Motor neuron (in vitro differentiated cells): Measurements from ENCODE around the gene NFS1. TPM values are rescaled to one million over a fixed set of nuclear protein-coding genes. Genes with fewer than 3 reads are reported as not detected.
A peak's percentile ranks its signal among the peaks of the same experiment; 100 is the strongest.

Experiments used
- ATAC-seq, 8 experiments: fragments of 200-7000 bp; cut with Tn5 transposase; replicated peaks in 6 of 8; 2 replicates each; pipeline ENCODE4 v1.8.0; 2021; ENCODE audit warnings: mild to moderate bottlenecking in 8 of 8, moderate library complexity in 8 of 8
- H3K27ac ChIP-seq, 2 donors: fragments of 250-450 bp; sonication (Bioruptor Pico); 2 replicates each; pipeline ENCODE4 v1.9.0; 2021; ENCODE audit warnings: antibody characterized with exemption in 2 of 2, mild to moderate bottlenecking in 2 of 2, moderate library complexity in 1 of 2
- H3K4me1 ChIP-seq, 2 donors: fragments of 250-450 bp; sonication (Bioruptor Pico); replicated peaks in 1 of 2; 2 replicates each; pipeline ENCODE4 v1.6.1; 2021; ENCODE audit warnings: antibody characterized with exemption in 2 of 2, mild to moderate bottlenecking in 2 of 2, moderate library complexity in 1 of 2
- H3K4me3 ChIP-seq, 5 donors: fragments of 250-450 bp; sonication (Bioruptor Pico); 2 replicates each; pipeline ENCODE4 v1.9.0; 2021; ENCODE audit warnings: antibody characterized with exemption in 5 of 5, mild to moderate bottlenecking in 5 of 5, moderate library complexity in 4 of 5
- WGBS, 10 experiments: fragments of 450-650 bp; shearing (Covaris generic); methylation state at CpG; one replicate each; pipeline ENCODE4 v1.0.0; 2022; 5-methylcytosine and 5-hydroxymethylcytosine counted together
- in situ Hi-C, 9 experiments: fragments of 400-800 bp; cut with MboI; loops; one replicate each; pipeline ENCODE4 v1.15.0; 2021; ENCODE audit warnings: low sequenced_read_pairs in 9 of 9, low pct_unique_long_range_greater_than_20kb in 2 of 9; ENCODE audit not compliant: unreplicated experiment in 9 of 9
- total RNA-seq, 8 experiments: library from RNA; unstranded; fragments of 300-600 nt; gene quantifications; 2 replicates each; pipeline versions ENCODE4 v1.2.3 to v1.2.4, GENCODE V29; 2022

Gene NFS1
- total RNA-seq, 8 experiments from 2014 or later = 11.1 to 37.2 (median 17.7) TPM

DNA sequence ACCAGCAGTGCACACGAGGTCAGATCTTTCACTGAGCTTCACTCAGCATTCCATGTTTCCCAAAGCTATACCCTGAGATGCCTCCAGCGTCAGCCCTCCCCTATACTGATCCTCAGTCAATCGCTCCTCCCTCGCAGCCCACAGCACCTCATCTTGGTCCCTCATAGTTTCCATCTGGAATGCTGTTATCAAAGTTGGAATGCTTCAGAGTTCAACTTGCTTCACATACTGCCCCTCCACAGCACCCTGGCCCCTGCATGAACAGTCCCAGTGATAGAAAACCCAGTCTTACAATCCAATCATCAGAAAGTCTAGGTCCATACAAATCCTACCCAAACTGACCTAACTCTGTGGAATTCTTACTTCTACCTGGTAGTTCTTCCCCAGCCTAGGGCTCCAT is 63.5 kb downstream of the NFS1 start:
- Histone ChIP-seq H3K4me1 (no peaks in the 10 kb centered on the region), H3K4me3 (no peak overlapping the region), H3K27ac (no peak overlapping the region)
- in situ Hi-C loops = no loop called here
- WGBS, 10 experiments = 64 to 100% (median 92%) methylated on average over 2 to 4 of the region's 4 CpGs; no CpG with 5 or more reads in 3 of the 10 experiments
- peak in 1 of 8 experiments; percentile 39 for ATAC-seq

DNA sequence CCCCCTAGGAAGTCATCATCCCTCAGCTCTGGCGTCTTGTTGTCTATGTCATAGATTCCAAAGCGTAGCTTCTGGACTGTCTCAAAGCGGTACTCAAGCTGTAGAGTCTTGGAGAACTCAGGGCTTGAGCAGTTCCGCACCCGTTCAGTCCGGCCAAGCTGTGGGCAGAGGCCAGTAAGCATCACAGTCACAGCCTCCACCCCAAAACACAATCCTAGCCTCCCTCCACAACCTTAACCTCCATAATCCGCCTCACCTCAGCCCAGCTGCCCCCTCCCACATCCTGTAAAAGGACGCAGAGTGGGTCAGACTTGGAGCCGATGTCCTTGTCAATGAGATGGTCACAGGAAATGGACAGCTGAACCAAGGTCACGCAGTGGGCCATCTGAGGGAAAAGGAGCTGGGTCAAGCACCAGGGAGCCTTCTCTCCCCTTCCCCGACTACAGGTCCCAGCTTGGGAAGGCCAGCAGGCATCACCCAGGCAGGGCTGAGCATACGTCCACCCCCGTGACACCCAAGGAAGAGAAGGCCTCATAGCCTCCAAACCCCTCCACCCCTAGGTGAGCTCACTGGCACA is 66.5 kb downstream of the NFS1 start:
- 87 to 100% (median 94%) methylated on average over 2 to 6 of the region's 13 CpGs; no CpG with 5 or more reads in 3 of the 10 experiments for WGBS, 10 experiments
- Histone ChIP-seq H3K27ac (no peak overlapping the region), H3K4me3 (no peak overlapping the region)

GRCh38 chr20:35630636-35631035 is 68.5 kb downstream of the NFS1 start:
- Histone ChIP-seq H3K4me1 (no peaks in the 10 kb centered on the region), H3K4me3 (no peak overlapping the region), H3K27ac (no peak overlapping the region)
- WGBS, 10 experiments = 86 to 100% (median 100%) methylated on average over 1 to 3 of the region's 4 CpGs; no CpG with 5 or more reads in 5 of the 10 experiments
- in situ Hi-C loops = no loop called here
- peak in 1 of 8 experiments; percentile 14 for ATAC-seq

More for the DNA sequence above, 66.5 kb downstream of the NFS1 start:
- ATAC-seq = no peak
- in situ Hi-C loops = no loop called here
- no peaks in the 10 kb centered on the region for H3K4me1 ChIP-seq

GRCh38 chr20:35629427-35630145 is 69.6 kb downstream of the NFS1 start:
- in situ Hi-C loops = no loop called here

DNA sequence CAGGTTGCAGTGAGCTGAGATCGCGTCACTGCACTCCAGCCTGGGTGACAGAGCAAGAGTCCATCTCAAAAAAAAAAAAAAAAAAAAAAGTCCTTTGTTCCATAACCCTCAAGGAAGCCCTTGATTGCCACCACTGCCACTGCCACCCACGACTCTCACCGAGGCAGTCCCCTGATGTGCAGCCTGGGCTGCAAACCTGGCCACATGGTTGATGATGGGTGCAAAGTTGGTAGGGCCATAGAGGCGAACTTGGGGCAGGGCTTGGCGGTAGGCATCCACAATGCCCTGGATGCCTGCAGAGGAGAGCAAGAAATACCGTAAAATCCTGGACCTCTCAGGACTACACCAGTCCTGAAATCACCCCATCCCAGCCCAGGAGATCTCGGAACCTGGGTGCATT is 72.0 kb downstream of the NFS1 start:
- in situ Hi-C loops = no loop called here
- WGBS, 10 experiments = 80 to 100% (median 100%) methylated on average over 1 to 5 of the region's 8 CpGs; no CpG with 5 or more reads in 2 of the 10 experiments
- Histone ChIP-seq H3K4me3 (no peak overlapping the region), H3K27ac (no peak overlapping the region), H3K4me1 (no peaks in the 10 kb centered on the region)
- no peak for ATAC-seq

More at GRCh38 chr20:35629427-35630145, 69.6 kb downstream of the NFS1 start:
- no peak for ATAC-seq
- WGBS, 10 experiments = 86 to 100% (median 100%) methylated on average over 1 to 6 of the region's 12 CpGs
- no peaks in the 10 kb centered on the region for H3K4me1 ChIP-seq
- H3K4me3 ChIP-seq = no peak overlapping the region
- no peak overlapping the region for H3K27ac ChIP-seq

DNA sequence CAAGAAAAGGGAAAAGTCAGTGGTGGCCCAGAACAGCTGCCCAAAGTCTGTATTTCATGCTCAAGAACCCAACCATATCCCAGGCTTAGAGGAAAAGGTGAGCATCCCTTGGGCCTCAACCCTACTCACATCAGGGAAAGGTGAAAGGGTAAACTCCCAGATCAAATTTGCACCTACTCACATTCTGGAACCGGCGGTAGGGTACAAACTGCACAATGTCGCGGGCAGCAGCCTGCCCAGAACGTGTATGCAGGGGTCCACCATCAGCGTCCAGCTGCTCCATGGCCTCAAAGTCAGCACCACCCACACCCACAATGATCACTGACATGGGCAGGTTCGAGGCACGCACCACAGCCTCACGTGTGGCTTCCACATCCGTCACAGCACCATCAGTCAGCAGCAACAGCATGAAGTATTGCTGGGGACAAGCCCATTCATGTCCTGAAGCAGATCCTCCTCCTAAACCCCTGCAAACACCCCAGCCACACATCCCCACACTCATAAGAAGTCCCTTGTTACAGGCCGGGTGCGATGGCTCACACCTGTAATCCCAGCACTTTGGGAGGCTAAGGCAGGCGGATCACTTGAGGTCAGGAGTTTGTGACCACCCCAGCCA is 72.7 kb downstream of the NFS1 start:
- no peak overlapping the region for H3K4me3 ChIP-seq
- H3K4me1 ChIP-seq = no peaks in the 10 kb centered on the region
- no peak overlapping the region for H3K27ac ChIP-seq
- ATAC-seq = no peak
- 94 to 97% (median 95%) methylated on average over 4 to 11 of the region's 13 CpGs; no CpG with 5 or more reads in 7 of the 10 experiments for WGBS, 10 experiments
- in situ Hi-C loops = no loop called here

DNA sequence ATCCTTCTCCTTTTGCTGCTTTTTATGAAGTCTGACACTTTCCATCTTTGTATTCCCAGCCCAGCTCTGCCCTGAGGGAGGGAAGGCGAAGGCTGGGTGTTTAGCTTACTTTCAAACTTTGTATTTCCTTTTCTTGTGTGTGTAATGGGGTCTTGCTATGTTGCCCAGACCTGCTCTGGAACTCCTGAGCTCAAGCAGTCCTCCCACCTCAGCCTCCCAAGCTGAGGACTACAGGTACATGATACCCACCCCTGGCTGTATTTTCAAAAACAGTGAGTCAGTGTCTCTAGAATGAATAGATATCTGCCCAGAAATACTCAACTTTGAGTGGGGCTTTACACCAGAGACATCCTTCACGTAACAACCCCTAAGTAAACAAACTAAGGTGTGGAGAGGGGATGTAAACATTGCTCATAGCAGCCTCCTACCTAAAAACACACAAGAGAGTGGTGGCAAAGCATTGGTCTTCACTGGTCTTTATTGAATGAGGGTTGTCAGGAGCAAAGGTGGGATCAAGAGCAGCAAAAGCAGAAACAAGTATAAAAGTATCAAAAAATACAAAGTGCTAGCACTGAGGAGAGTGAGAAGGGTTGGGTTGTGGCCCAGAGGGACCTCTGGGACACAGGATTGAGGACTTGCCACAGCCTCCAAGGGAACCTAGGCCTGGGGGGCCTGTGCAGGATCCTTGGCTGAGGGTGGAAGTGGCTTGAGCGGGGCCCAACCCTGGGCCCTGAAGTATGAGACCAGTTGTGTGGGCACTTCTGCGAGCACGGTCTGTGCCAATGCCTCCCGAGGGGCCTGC is 73.4 kb downstream of the NFS1 start:
- ATAC-seq = no peak
- WGBS, 10 experiments = 91 to 100% (median 100%) methylated on average over 1 to 4 of the region's 6 CpGs; no CpG with 5 or more reads in 1 of the 10 experiments
- Histone ChIP-seq H3K27ac (no peak overlapping the region), H3K4me1 (no peaks in the 10 kb centered on the region), H3K4me3 (no peak overlapping the region)
- in situ Hi-C loops = no loop called here

- in situ Hi-C loops = no loop called here
- no peak overlapping the region for H3K4me3 ChIP-seq
- H3K4me1 ChIP-seq = peaks cover 5 to 9% of the 10 kb centered on the region in 2 donors
- no peak for ATAC-seq
- no peak overlapping the region for H3K27ac ChIP-seq
- 14 to 100% (median 90%) methylated on average over 1 to 2 of the region's 2 CpGs; no CpG with 5 or more reads in 1 of the 10 experiments for WGBS, 10 experiments
Measured at GRCh38 chr20:35621560-35621946, 77.6 kb downstream of the NFS1 start.

DNA sequence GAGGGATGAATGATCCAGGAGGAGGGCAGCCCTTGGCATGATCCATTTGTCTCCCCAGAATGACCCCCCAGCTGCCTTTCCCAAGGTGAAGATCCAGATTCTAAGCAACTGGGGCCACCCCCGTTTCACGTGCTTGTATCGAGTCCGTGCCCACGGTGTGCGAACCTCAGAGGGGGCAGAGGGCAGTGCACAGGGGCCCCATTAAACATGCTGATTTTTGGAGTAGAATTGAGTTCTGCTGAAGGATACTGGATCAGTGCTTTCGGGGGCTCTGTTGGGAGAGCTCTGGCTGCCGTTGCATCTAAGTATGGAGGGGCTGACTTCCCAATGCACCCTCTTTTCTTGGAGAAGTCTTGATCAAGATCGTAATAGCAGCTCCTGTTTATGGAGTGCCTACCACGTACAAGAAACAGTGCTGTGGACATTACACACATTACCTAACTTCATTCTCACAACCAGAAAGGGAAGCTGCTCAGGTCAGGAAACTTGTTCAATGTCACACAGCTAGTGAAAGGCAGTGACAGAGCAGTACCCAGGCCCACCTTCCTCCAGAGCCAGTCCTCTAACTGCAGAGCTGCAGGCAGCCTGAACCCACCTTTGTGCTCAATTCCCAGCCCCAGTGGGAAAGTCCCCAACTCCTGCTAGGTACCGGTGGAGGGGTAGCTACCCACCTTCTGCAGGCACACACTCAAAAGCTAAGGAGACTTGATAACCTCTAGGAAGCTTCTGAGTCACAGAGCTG is 78.2 kb downstream of the NFS1 start:
- no peak overlapping the region for H3K27ac ChIP-seq
- no peak for ATAC-seq
- in situ Hi-C loops = no loop called here
- WGBS, 10 experiments = 75 to 100% (median 92%) methylated on average over 1 to 10 of the region's 11 CpGs; no CpG with 5 or more reads in 2 of the 10 experiments
- no peak overlapping the region for H3K4me3 ChIP-seq
- peaks cover 5 to 9% of the 10 kb centered on the region in 2 donors for H3K4me1 ChIP-seq

GRCh38 chr20:35619196-35620095 is 79.7 kb downstream of the NFS1 start:
- peak overlapping the region; percentile 41 to 54 for H3K27ac ChIP-seq
- H3K4me1 ChIP-seq = peaks cover 5 to 11% of the 10 kb centered on the region in 2 donors
- ATAC-seq = peak; percentile 20 to 66 (median 54)
- 1 to 83% (median 25%) methylated on average over 2 to 17 of the region's 49 CpGs; no CpG with 5 or more reads in 1 of the 10 experiments for WGBS, 10 experiments
- peak overlapping the region; percentile 34 to 59 (median 44) for H3K4me3 ChIP-seq
- in situ Hi-C loops = no loop called here

- Histone ChIP-seq H3K4me1 (peaks cover 5 to 11% of the 10 kb centered on the region in 2 donors), H3K4me3 (peak overlapping the region; percentile 34 to 59 (median 44)), H3K27ac (peak overlapping the region; percentile 39 to 68)
- in situ Hi-C loops = no loop called here
- WGBS, 10 experiments = 4 to 15% methylated on average over 4 to 14 of the region's 35 CpGs; no CpG with 5 or more reads in 8 of the 10 experiments
- ATAC-seq = no peak
Measured at GRCh38 chr20:35618263-35619131, 80.7 kb downstream of the NFS1 start.
